ENCODE measurements around the gene ARL14EP. TPM values are rescaled to one million over a fixed set of nuclear protein-coding genes. Genes with fewer than 3 reads are reported as not detected.

ARL14EP gene
- total RNA-seq, 1 experiment from 2014 or later, result 21.5 TPM

DNA sequence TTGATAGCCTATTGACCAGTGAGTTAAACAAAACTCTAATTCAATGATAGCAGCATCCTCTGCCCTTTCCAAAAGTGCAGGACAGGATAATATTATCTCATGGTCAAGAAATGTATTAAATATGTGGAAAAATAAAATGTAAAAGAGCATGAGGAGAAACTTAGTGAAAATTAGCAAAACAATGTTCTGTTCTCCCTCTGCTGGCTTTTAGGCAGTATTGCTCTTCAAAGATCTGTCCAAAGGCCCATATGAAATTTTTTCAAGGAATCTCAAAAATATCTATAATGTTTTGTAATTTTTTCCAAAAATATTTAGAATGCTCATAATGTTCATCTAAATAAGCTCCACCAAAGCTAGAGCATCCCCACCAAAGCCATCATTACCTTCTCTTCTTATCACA lies 8.3 kb upstream of the ARL14EP start:
- BruUV-seq (replicated peaks), result no TSS peak

GRCh38 chr11:30316237-30316636 lies 6.7 kb upstream of the ARL14EP start:
- H3K27me3 ChIP-seq (replicated peaks; ENCODE audit: control insufficient read depth, insufficient read depth, low read length), result no peaks in the 10 kb centered on the region
- no peaks in the 10 kb centered on the region for H3K4me1 Mint-ChIP-seq (ENCODE audit: low read depth, unreplicated experiment)
- no TSS peak for BruUV-seq (replicated peaks)
- H3K27me3 Mint-ChIP-seq (ENCODE audit: insufficient read depth, unreplicated experiment), result peaks cover 8% of the 10 kb centered on the region
- H3K9me3 ChIP-seq, result peaks cover 3% of the 10 kb centered on the region; the same call in 1 of the 2 replicates
- ChIA-PET CTCF (interaction anchor here (1.2 kb wide), 1 partner anchor 188 kb away, joined by 3 read pairs; no protein-coding TSS in a partner anchor), POLR2A (no interaction called here)
- DNase-seq, result no peak
- H3K9me3 Mint-ChIP-seq (ENCODE audit: unreplicated experiment), result peaks cover 3% of the 10 kb centered on the region
- intact Hi-C loops (cut with micrococcal nuclease; ENCODE audit: unreplicated experiment), result no loop called here
- no peak overlapping the region for H3K27ac Mint-ChIP-seq (ENCODE audit: unreplicated experiment)
- H3K4me1 ChIP-seq, result no peaks in the 10 kb centered on the region
- no peak overlapping the region for H3K4me3 Mint-ChIP-seq (ENCODE audit: unreplicated experiment)
- TF ChIP-seq CTCF (IDR thresholded peaks at IDR 0.05; ENCODE audit: insufficient read depth in 1 of 2, low read depth in 1 of 2, low read length in 1 of 2, severe bottlenecking in 1 of 2, unreplicated experiment in 1 of 2), result no peak
- no peaks in the 10 kb centered on the region for H3K36me3 ChIP-seq (ENCODE audit: control insufficient read depth, insufficient read depth, low read length)
- H3K36me3 Mint-ChIP-seq (ENCODE audit: insufficient read depth, unreplicated experiment), result no peaks in the 10 kb centered on the region
- H3K4me3 ChIP-seq (ENCODE audit: low read depth, low read length), result no peak overlapping the region

More for the DNA sequence above, 8.3 kb upstream of the ARL14EP start:
- no peak overlapping the region for H3K4me3 ChIP-seq (ENCODE audit: low read depth, low read length)
- intact Hi-C loops (cut with micrococcal nuclease; ENCODE audit: unreplicated experiment), result loop anchor here (1.0 kb wide), 2 partner anchors 183 to 866 kb away; no protein-coding TSS in a partner anchor
- no peak for DNase-seq
- H3K27me3 ChIP-seq (replicated peaks; ENCODE audit: control insufficient read depth, insufficient read depth, low read length), result no peaks in the 10 kb centered on the region
- H3K36me3 Mint-ChIP-seq (ENCODE audit: insufficient read depth, unreplicated experiment), result no peaks in the 10 kb centered on the region
- CTCF ChIA-PET, result interaction anchor here (1.3 kb wide), 1 partner anchor 186 kb away, joined by 3 read pairs; no protein-coding TSS in a partner anchor
- peak; percentile 48 to 53 for TF ChIP-seq CTCF (IDR thresholded peaks at IDR 0.05; ENCODE audit: insufficient read depth in 1 of 2, low read depth in 1 of 2, low read length in 1 of 2, severe bottlenecking in 1 of 2, unreplicated experiment in 1 of 2)
- H3K9me3 Mint-ChIP-seq (ENCODE audit: unreplicated experiment), result peaks cover 9% of the 10 kb centered on the region
- H3K27ac Mint-ChIP-seq (ENCODE audit: unreplicated experiment), result no peak overlapping the region
- no peaks in the 10 kb centered on the region for H3K27me3 Mint-ChIP-seq (ENCODE audit: insufficient read depth, unreplicated experiment)
- no peaks in the 10 kb centered on the region for H3K4me1 ChIP-seq
- POLR2A ChIA-PET, result no interaction called here
- H3K4me1 Mint-ChIP-seq (ENCODE audit: low read depth, unreplicated experiment), result no peaks in the 10 kb centered on the region
- peaks cover 3% of the 10 kb centered on the region; the same call in 1 of the 2 replicates for H3K9me3 ChIP-seq
- no peaks in the 10 kb centered on the region for H3K36me3 ChIP-seq (ENCODE audit: control insufficient read depth, insufficient read depth, low read length)
- no peak overlapping the region for H3K4me3 Mint-ChIP-seq (ENCODE audit: unreplicated experiment)

- ChIA-PET CTCF (interaction anchor here (1.2 kb wide), 1 partner anchor 189 kb away, joined by 3 read pairs; no protein-coding TSS in a partner anchor), POLR2A (no interaction called here)
- Mint-ChIP-seq H3K9me3 (ENCODE audit: unreplicated experiment) (no peaks in the 10 kb centered on the region), H3K4me3 (ENCODE audit: unreplicated experiment) (no peak overlapping the region), H3K36me3 (ENCODE audit: insufficient read depth, unreplicated experiment) (no peaks in the 10 kb centered on the region), H3K27me3 (ENCODE audit: insufficient read depth, unreplicated experiment) (peaks cover 8% of the 10 kb centered on the region), H3K4me1 (ENCODE audit: low read depth, unreplicated experiment) (no peaks in the 10 kb centered on the region), H3K27ac (ENCODE audit: unreplicated experiment) (no peak overlapping the region)
- intact Hi-C loops (cut with micrococcal nuclease; ENCODE audit: unreplicated experiment), result no loop called here
- TF ChIP-seq CTCF (IDR thresholded peaks at IDR 0.05; ENCODE audit: insufficient read depth in 1 of 2, low read depth in 1 of 2, low read length in 1 of 2, severe bottlenecking in 1 of 2, unreplicated experiment in 1 of 2), result no peak
- H3K4me1 ChIP-seq, result no peaks in the 10 kb centered on the region
- no peaks in the 10 kb centered on the region for H3K9me3 ChIP-seq
- H3K27me3 ChIP-seq (replicated peaks; ENCODE audit: control insufficient read depth, insufficient read depth, low read length), result no peaks in the 10 kb centered on the region
- H3K4me3 ChIP-seq (ENCODE audit: low read depth, low read length), result no peak overlapping the region
- no TSS peak for BruUV-seq (replicated peaks)
- no peaks in the 10 kb centered on the region for H3K36me3 ChIP-seq (ENCODE audit: control insufficient read depth, insufficient read depth, low read length)
- DNase-seq, result no peak
Observed at GRCh38 chr11:30317030-30317429, 5.9 kb upstream of the ARL14EP start.

All from Caco-2 (cell line).